Uterus (tissue), 4 donors: ENCODE data around the gene MAT2B. TPM values are rescaled to one million over a fixed set of nuclear protein-coding genes. Genes with fewer than 3 reads are reported as not detected.
"Not testable (repeated sequence)": the region's sequence is repeated elsewhere in the genome, so short reads cannot be mapped to it uniquely, and the experiment has no call there.

ENCODE experiments used
- DNase-seq, 2 donors: peaks; one replicate each; pipeline ENCODE4 v3.0.0-alpha.2; 2019 to 2020
- H3K27ac ChIP-seq, 2 donors: fragments of 200-600 bp; sonication (generic); 1 replicate in 1 of 2; 2 replicates in 1 of 2; pipeline ENCODE4 v1.5.1; 2016 to 2018
- H3K27me3 ChIP-seq, 2 donors: fragments of 200-600 bp; sonication (generic); one replicate each; pipeline ENCODE4 v1.5.1; 2018 to 2019; ENCODE audit warnings: control low read depth in 1 of 2
- H3K36me3 ChIP-seq, 2 donors: fragments of 200-600 bp; sonication (generic); one replicate each; pipeline ENCODE4 v1.5.1; 2019; ENCODE audit warnings: control low read depth in 1 of 2
- H3K4me1 ChIP-seq, 2 donors: fragments of 200-600 bp; sonication (generic); one replicate each; pipeline ENCODE4 v1.5.1; 2018 to 2019; ENCODE audit warnings: control low read depth in 1 of 2
- H3K4me3 ChIP-seq, 2 donors: fragments of 200-600 bp; sonication (generic); 1 replicate in 1 of 2; 2 replicates in 1 of 2; pipeline ENCODE4 v1.5.1; 2018 to 2019; ENCODE audit warnings: mild to moderate bottlenecking in 1 of 2
- H3K9me3 ChIP-seq, 2 donors: fragments of 200-600 bp; sonication (generic); one replicate each; pipeline ENCODE4 v1.5.1; 2019; ENCODE audit warnings: control low read depth in 1 of 2
- POLR2A ChIP-seq, 2 donors: fragments of 450-650 bp; IDR thresholded peaks; one replicate each; pipeline ENCODE4 v1.6.1; 2016; ENCODE audit warnings: antibody characterized with exemption in 2 of 2, mild to moderate bottlenecking in 1 of 2, moderate library complexity in 1 of 2
- intact Hi-C: fragments of 100-400 bp; cut with DNase I; formaldehyde crosslinking; loops from one replicate; pipeline ENCODE4 v1.15.1; 2023; ENCODE audit warnings: low total_unique reads
- total RNA-seq, 4 donors: library from RNA; depleted of rRNA in 3 of 4; stranded (reverse); fragments of >200 nt in 3 of 4; gene quantifications; one replicate each; pipeline versions ENCODE4 v1.1.0 to v1.2.4, GENCODE V29; 2014 to 2023
- TF ChIP-seq, protein P1 (sequence below), 4 experiments: fragments of 200-600 bp in 2 of 4; fragments of 450-650 bp in 2 of 4; sonication (generic) in 2 of 4; IDR thresholded peaks; one replicate each; pipeline ENCODE4 v1.5.1; 2016 to 2019; ENCODE audit warnings: antibody characterized with exemption in 4 of 4, mild to moderate bottlenecking in 2 of 4, moderate library complexity in 1 of 4
- donor health status: DM: yes; HTN: yes; CAD: no.

Gene MAT2B
- total RNA-seq, 4 donors from 2014 or later: 40.0 to 93.1 (median 63.2) TPM

DNA sequence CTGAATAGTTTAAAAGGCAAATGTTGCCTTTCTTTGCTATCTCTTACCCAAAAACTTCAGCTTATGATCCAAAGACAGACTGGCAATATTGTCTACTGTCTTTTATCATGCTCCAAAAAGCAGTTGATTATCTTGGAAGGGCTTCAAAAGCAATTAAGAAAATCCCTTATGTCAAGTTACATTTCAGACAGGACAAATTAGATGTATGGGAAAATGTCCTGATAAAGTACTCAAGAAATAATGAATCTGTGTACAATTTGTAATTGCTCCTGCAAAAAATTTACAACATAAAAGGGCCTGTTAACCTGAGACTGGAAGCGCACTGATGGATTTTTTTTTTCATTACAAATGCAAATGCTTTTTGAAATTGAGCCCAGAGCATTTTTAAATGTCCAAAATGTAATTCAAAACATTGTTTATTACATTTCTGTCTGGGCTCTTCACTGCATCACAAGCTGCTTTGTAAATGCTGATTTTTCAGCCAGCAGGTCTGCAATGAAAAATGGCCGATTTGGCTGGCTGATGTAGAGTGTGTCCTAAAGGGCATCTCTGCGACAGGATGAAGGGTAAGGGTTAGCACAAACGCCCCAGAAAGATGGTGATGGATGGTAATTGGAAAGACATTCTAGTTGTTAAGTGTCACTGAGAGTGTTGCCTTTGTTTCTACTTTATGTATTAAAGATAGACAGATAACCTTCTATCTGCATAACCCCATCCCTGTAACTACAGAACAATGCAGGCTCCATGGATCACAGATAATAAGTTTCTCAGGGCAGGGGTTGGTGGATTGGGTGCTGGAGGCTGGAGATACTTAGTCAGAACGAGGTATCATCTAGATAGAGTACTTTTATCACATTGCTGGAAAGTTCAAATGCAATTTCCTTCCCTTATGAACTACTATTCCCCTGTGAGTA is 27.0 kb downstream of the MAT2B start:
- TF ChIP-seq POLR2A (IDR thresholded peaks at IDR 0.05): no peak
- TF ChIP-seq, protein P1, sequence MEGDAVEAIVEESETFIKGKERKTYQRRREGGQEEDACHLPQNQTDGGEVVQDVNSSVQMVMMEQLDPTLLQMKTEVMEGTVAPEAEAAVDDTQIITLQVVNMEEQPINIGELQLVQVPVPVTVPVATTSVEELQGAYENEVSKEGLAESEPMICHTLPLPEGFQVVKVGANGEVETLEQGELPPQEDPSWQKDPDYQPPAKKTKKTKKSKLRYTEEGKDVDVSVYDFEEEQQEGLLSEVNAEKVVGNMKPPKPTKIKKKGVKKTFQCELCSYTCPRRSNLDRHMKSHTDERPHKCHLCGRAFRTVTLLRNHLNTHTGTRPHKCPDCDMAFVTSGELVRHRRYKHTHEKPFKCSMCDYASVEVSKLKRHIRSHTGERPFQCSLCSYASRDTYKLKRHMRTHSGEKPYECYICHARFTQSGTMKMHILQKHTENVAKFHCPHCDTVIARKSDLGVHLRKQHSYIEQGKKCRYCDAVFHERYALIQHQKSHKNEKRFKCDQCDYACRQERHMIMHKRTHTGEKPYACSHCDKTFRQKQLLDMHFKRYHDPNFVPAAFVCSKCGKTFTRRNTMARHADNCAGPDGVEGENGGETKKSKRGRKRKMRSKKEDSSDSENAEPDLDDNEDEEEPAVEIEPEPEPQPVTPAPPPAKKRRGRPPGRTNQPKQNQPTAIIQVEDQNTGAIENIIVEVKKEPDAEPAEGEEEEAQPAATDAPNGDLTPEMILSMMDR (IDR thresholded peaks at IDR 0.05): no peak
- no peak for DNase-seq
- Histone ChIP-seq H3K36me3 (no peaks in the 10 kb centered on the region), H3K9me3 (no peaks in the 10 kb centered on the region), H3K4me1 (no peaks in the 10 kb centered on the region), H3K4me3 (no peak overlapping the region), H3K27ac (no peak overlapping the region), H3K27me3 (no peaks in the 10 kb centered on the region)
- intact Hi-C loops: no loop called here

DNA sequence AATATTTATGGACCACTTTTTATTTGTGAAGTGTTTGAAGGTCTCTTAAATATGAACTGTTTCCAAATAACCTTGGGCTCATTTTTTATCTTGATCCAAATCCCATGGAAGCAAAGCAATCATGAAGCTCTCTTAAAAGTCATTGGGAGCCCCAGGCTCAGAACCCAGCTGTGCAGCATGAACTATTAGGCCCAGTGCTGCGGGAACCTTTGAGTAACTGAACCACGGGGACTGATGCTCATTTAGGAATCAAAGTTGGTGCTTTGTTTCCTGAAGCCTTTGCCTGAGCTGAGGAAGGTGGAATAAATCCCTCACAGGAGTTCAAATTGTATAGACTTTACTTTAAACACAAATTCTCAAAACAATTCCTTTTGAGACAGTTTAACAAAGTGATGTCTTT is 27.8 kb downstream of the MAT2B start:
- Histone ChIP-seq H3K9me3 (no peaks in the 10 kb centered on the region), H3K27me3 (no peaks in the 10 kb centered on the region), H3K27ac (no peak overlapping the region), H3K4me1 (no peaks in the 10 kb centered on the region), H3K4me3 (no peak overlapping the region), H3K36me3 (no peaks in the 10 kb centered on the region)
- intact Hi-C loops: no loop called here
- DNase-seq: no peak
- TF ChIP-seq, protein P1 (IDR thresholded peaks at IDR 0.05): no peak
- no peak for TF ChIP-seq POLR2A (IDR thresholded peaks at IDR 0.05)

DNA sequence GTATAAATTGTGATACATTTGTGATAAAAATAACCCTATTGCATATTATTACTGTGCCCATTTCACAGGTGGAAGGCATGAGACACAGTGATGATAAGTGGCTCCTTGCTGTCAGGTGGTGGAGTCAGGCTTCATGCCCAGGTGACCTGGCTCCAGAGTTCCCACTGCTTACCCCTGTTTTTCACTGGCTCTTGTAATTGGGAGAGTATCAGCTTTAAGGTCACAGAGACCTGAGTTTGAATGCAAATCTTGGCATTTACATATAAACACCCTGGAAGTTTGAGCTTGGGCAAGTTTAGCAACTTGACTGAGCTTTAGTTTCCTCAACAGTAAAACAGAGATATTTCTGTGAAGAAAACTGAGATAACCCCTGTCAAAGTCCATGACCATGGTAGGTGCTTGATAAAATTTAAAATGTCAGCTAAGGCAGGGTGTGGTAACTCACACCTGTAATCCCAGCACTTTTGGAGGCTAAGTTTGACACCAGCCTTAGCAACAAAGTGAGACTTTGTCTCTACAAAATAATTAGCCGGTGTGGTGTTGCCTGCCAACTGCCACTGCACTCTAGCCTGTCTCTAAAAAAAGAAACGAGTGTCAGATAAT is 29.2 kb downstream of the MAT2B start:
- H3K27ac ChIP-seq: no peak overlapping the region
- TF ChIP-seq, protein P1 (IDR thresholded peaks at IDR 0.05): no peak
- TF ChIP-seq POLR2A (IDR thresholded peaks at IDR 0.05): no peak
- intact Hi-C loops: no loop called here
- no peak for DNase-seq
- no peaks in the 10 kb centered on the region for H3K9me3 ChIP-seq
- no peaks in the 10 kb centered on the region for H3K4me1 ChIP-seq
- no peaks in the 10 kb centered on the region for H3K36me3 ChIP-seq
- H3K27me3 ChIP-seq: no peaks in the 10 kb centered on the region
- H3K4me3 ChIP-seq: no peak overlapping the region

DNA sequence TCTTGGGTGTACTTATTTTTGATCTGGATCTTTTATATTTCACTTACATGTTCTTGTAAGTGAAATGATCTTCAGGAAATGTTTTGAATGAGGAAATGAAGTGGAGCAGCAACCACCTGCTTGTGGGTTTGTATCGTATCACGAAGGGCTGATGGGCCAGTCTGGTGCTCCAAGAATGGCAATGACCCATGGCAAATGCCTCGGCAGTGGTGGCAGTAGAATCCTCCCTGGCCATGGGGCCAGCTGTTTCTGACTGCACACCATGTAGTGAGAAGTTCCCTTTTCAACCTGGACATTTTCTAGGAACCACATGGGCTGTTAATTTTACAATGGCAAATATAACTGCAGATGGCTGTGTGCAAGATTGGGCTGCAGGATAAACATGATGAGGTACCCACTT is 29.9 kb downstream of the MAT2B start:
- no peak for DNase-seq
- H3K27me3 ChIP-seq: no peaks in the 10 kb centered on the region
- no peaks in the 10 kb centered on the region for H3K9me3 ChIP-seq
- no peak overlapping the region for H3K4me3 ChIP-seq
- intact Hi-C loops: no loop called here
- no peaks in the 10 kb centered on the region for H3K4me1 ChIP-seq
- no peaks in the 10 kb centered on the region for H3K36me3 ChIP-seq
- TF ChIP-seq POLR2A (IDR thresholded peaks at IDR 0.05): no peak
- TF ChIP-seq, protein P1 (IDR thresholded peaks at IDR 0.05): no peak
- H3K27ac ChIP-seq: no peak overlapping the region

DNA sequence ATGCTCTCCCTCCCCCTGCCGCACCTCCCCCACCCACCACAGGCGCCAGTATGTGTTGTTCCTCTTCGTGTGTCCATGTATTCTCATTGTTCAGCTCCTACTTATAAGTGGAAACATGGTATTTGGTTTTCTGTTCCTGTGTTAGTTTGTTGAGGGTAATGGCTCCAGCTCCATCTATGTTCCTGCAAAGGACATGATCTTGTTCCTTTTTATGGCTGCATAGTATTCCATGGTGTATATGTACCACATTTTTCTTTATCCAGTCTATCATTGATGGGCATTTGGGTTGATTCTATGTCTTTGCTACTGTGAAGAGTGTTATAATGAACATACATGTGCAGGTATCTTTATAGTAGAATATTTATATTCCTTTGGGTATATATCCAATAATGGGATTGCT is 31.0 kb downstream of the MAT2B start:
- H3K27me3 ChIP-seq, DNase-seq, H3K36me3 ChIP-seq, H3K4me3 ChIP-seq, H3K9me3 ChIP-seq, H3K27ac ChIP-seq, H3K4me1 ChIP-seq, intact Hi-C loops: not testable (repeated sequence)
